CD14-positive monocyte (primary cell): Measurements from ENCODE around the gene RNF41. TPM values are rescaled to one million over a fixed set of nuclear protein-coding genes. Genes with fewer than 3 reads are reported as not detected.

ENCODE experiments used
- DNase-seq, 3 donors: peaks; one replicate each; pipeline ENCODE4 v3.0.0-alpha.2; 2011 to 2022
- H2AFZ ChIP-seq: 2 replicates; pipeline ENCODE4 v1.6.0; 2012; ENCODE audit warnings: mild to moderate bottlenecking, low read depth, low read length, inconsistent platforms; ENCODE audit not compliant: insufficient read depth, poor library complexity, severe bottlenecking
- H3K27ac ChIP-seq, 2 donors: 1 replicate in 1 of 2; 2 replicates in 1 of 2; pipeline ENCODE4 v1.5.1; 2012 to 2013; ENCODE audit warnings: low read length in 2 of 2, control low read depth in 1 of 2, inconsistent platforms in 1 of 2, low read depth in 1 of 2, mild to moderate bottlenecking in 1 of 2
- H3K27me3 ChIP-seq, 2 donors: one replicate each; pipeline versions ENCODE4 v1.6.0 to v1.6.1; 2011 to 2013; ENCODE audit warnings: low read length in 2 of 2; ENCODE audit not compliant: control insufficient read depth in 2 of 2, insufficient read depth in 2 of 2
- H3K36me3 ChIP-seq, 2 donors: replicated peaks in 1 of 2; 1 replicate in 1 of 2; 2 replicates in 1 of 2; pipeline versions ENCODE4 v1.5.1 to v1.6.1; 2012 to 2013; ENCODE audit warnings: low read length in 2 of 2, control low read depth in 1 of 2, inconsistent platforms in 1 of 2, mild to moderate bottlenecking in 1 of 2; ENCODE audit not compliant: insufficient read depth in 2 of 2, control insufficient read depth in 1 of 2
- H3K4me1 ChIP-seq, 2 donors: 1 replicate in 1 of 2; 2 replicates in 1 of 2; pipeline versions ENCODE4 v1.5.1 to v1.6.1; 2012 to 2013; ENCODE audit warnings: low read length in 2 of 2, control low read depth in 1 of 2, inconsistent platforms in 1 of 2, mild to moderate bottlenecking in 1 of 2, moderate library complexity in 1 of 2; ENCODE audit not compliant: insufficient read depth in 2 of 2, control insufficient read depth in 1 of 2
- H3K4me2 ChIP-seq: replicated peaks from 2 replicates; pipeline ENCODE3; 2012; ENCODE audit warnings: low read length, moderate library complexity, mild to moderate bottlenecking; ENCODE audit not compliant: poor library complexity, severe bottlenecking; ENCODE audit errors: extremely low read depth
- H3K4me3 ChIP-seq, 3 experiments: fragments of 200-600 bp in 1 of 3; sonication (generic) in 1 of 3; replicated peaks in 1 of 3; 1 replicate in 2 of 3; 2 replicates in 1 of 3; pipeline ENCODE4 v1.5.1; 2011 to 2013; ENCODE audit warnings: low read length in 3 of 3, mild to moderate bottlenecking in 3 of 3, control low read depth in 2 of 3, low read depth in 2 of 3, inconsistent platforms in 1 of 3, moderate library complexity in 1 of 3
- H3K79me2 ChIP-seq: 2 replicates; pipeline ENCODE4 v1.6.0; 2012; ENCODE audit warnings: mild to moderate bottlenecking, control low read depth, inconsistent platforms, low read length, moderate library complexity; ENCODE audit not compliant: insufficient read depth
- H3K9ac ChIP-seq: 2 replicates; pipeline ENCODE4 v1.6.0; 2017; ENCODE audit warnings: low read length, mild to moderate bottlenecking; ENCODE audit not compliant: insufficient read depth, poor library complexity, severe bottlenecking
- H3K9me3 ChIP-seq, 2 donors: replicated peaks in 1 of 2; 1 replicate in 1 of 2; 2 replicates in 1 of 2; pipeline versions ENCODE4 v1.5.1 to v1.6.1; 2012 to 2013; ENCODE audit warnings: low read length in 2 of 2, control low read depth in 1 of 2; ENCODE audit not compliant: control insufficient read depth in 1 of 2, insufficient read depth in 1 of 2
- H4K20me1 ChIP-seq: 2 replicates; pipeline ENCODE4 v1.6.0; 2012; ENCODE audit warnings: mild to moderate bottlenecking, low read length, control low read depth, moderate library complexity; ENCODE audit not compliant: insufficient read depth
- H3K27ac Mint-ChIP-seq, 7 donors: one replicate each; pipeline ENCODE4 v1.8.0; 2020; ENCODE audit warnings: mild to moderate bottlenecking in 7 of 7, mixed read lengths in 7 of 7, moderate library complexity in 6 of 7, inconsistent platforms in 2 of 7
- H3K27me3 Mint-ChIP-seq, 3 donors: one replicate each; pipeline ENCODE4 v1.8.0; 2021 to 2022; ENCODE audit warnings: low read depth in 3 of 3, mild to moderate bottlenecking in 3 of 3, mixed read lengths in 3 of 3, moderate library complexity in 3 of 3, inconsistent platforms in 1 of 3
- H3K36me3 Mint-ChIP-seq, 2 donors: one replicate each; pipeline ENCODE4 v1.8.0; 2020; ENCODE audit warnings: mixed read lengths in 2 of 2, inconsistent platforms in 1 of 2, mild to moderate bottlenecking in 1 of 2
- H3K4me1 Mint-ChIP-seq: one replicate; pipeline ENCODE4 v1.8.0; 2020; ENCODE audit warnings: mild to moderate bottlenecking, mixed read lengths
- H3K4me3 Mint-ChIP-seq, 2 donors: one replicate each; pipeline ENCODE4 v1.8.0; 2020; ENCODE audit warnings: mild to moderate bottlenecking in 2 of 2, mixed read lengths in 2 of 2, moderate library complexity in 1 of 2
- H3K9me3 Mint-ChIP-seq, 7 donors: one replicate each; pipeline ENCODE4 v1.8.0; 2020 to 2022; ENCODE audit warnings: mixed read lengths in 7 of 7, mild to moderate bottlenecking in 6 of 7, moderate library complexity in 6 of 7, inconsistent platforms in 2 of 7
- CTCF ChIP-seq: fragments of 200-600 bp; IDR thresholded peaks from one replicate; pipeline ENCODE4 v1.8.0; 2022; ENCODE audit warnings: antibody characterized with exemption, mild to moderate bottlenecking
- WGBS: methylation state at CpG from one replicate; pipeline ENCODE4 v1.1.5; 2013; ENCODE audit warnings: missing lambda C conversion rate; ENCODE audit not compliant: insufficient coverage; 5-methylcytosine and 5-hydroxymethylcytosine counted together
- intact Hi-C, 2 donors: fragments of 100-400 bp; cut with micrococcal nuclease; formaldehyde crosslinking; loops; one replicate each; pipeline versions ENCODE4 v1.15.0 to v1.15.1; 2023
- polyA plus RNA-seq, 3 donors: library from polyadenylated mRNA; depleted of rRNA in 1 of 3; unstranded in 2 of 3; stranded (reverse) in 1 of 3; fragments of 300-500 nt in 2 of 3; fragments of >200 nt in 1 of 3; fragmentation: Illumina TruSeq in 2 of 3; gene quantifications; 1 replicate in 2 of 3; 2 replicates in 1 of 3; pipeline ENCODE4 v1.2.3, GENCODE V29; 2012 to 2021

Gene RNF41
- polyA plus RNA-seq, 3 donors = 35.8 to 82.0 (median 45.7) TPM

GRCh38 chr12:56213878-56214277, 7.8 kb downstream of the RNF41 start:
- Histone ChIP-seq H3K27me3 (no peaks in the 10 kb centered on the region), H4K20me1 (peaks cover 69% of the 10 kb centered on the region), H3K4me1 (no peaks in the 10 kb centered on the region), H3K27ac (no peak overlapping the region), H3K4me3 (no peak overlapping the region), H3K36me3 (peaks cover 65 to 89% of the 10 kb centered on the region in 2 donors), H3K4me2 (no peak overlapping the region), H3K79me2 (peaks cover 58% of the 10 kb centered on the region), H3K9ac (no peak overlapping the region), H2AFZ (no peak overlapping the region), H3K9me3 (no peaks in the 10 kb centered on the region)
- peaks cover 0 to 2% (median 0%) of the 10 kb centered on the region in 3 donors for H3K27me3 Mint-ChIP-seq
- intact Hi-C loops = no loop called here
- TF ChIP-seq CTCF = no peak
- no peak for DNase-seq
- H3K9me3 Mint-ChIP-seq = no peaks in the 10 kb centered on the region
- no peak overlapping the region for H3K4me3 Mint-ChIP-seq
- peaks cover 60 to 89% of the 10 kb centered on the region in 2 donors for H3K36me3 Mint-ChIP-seq
- peak overlapping the region in 2 of 7 donors; percentile 0 to 8 for H3K27ac Mint-ChIP-seq
- WGBS = 83% methylated on average over 2 of the region's 5 CpGs
- peaks cover 4% of the 10 kb centered on the region for H3K4me1 Mint-ChIP-seq

- H3K9me3 Mint-ChIP-seq = no peaks in the 10 kb centered on the region
- no peaks in the 10 kb centered on the region for H3K9me3 ChIP-seq
- no peaks in the 10 kb centered on the region for H3K4me1 ChIP-seq
- H3K4me1 Mint-ChIP-seq = peaks cover 2% of the 10 kb centered on the region
- H3K27ac Mint-ChIP-seq = peak overlapping the region in 2 of 7 donors; percentile 22 to 60
- peaks cover 69 to 99% of the 10 kb centered on the region in 2 donors for H3K36me3 Mint-ChIP-seq
- peaks cover 62% of the 10 kb centered on the region for H4K20me1 ChIP-seq
- H3K4me3 ChIP-seq = no peak overlapping the region
- H3K27me3 Mint-ChIP-seq = peaks cover 0 to 2% (median 0%) of the 10 kb centered on the region in 3 donors
- no peak overlapping the region for H3K4me3 Mint-ChIP-seq
- H3K36me3 ChIP-seq = peaks cover 76 to 99% of the 10 kb centered on the region in 2 donors
- intact Hi-C loops = no loop called here
- H2AFZ ChIP-seq = no peak overlapping the region
- H3K4me2 ChIP-seq = no peak overlapping the region
- no peak overlapping the region for H3K9ac ChIP-seq
- no peak for TF ChIP-seq CTCF
- H3K27ac ChIP-seq = no peak overlapping the region
- no peak for DNase-seq
- H3K27me3 ChIP-seq = no peaks in the 10 kb centered on the region
- 100% methylated on average over 1 of the region's 1 CpG for WGBS
- peaks cover 43% of the 10 kb centered on the region for H3K79me2 ChIP-seq
These were observed 9.4 kb downstream of the RNF41 start for GRCh38 chr12:56212361-56212760.
